Heart right ventricle (tissue), 16 donors: ENCODE measurements around the gene TMEM147. TPM values are rescaled to one million over a fixed set of nuclear protein-coding genes. Genes with fewer than 3 reads are reported as not detected.

Experiments used
- ATAC-seq, 8 donors: fragments of 200-7000 bp; cut with Tn5 transposase; one replicate each; pipeline ENCODE4 v1.9.1; 2020; ENCODE audit warnings: mild to moderate bottlenecking in 8 of 8, moderate library complexity in 8 of 8, moderate number of reproducible peaks in 1 of 8
- DNase-seq, 2 donors: peaks; one replicate each; pipeline ENCODE4 v3.0.0-alpha.2; 2020
- H3K27ac ChIP-seq, 10 donors: fragments of 200-600 bp; sonication (generic) in 2 of 10; one replicate each; pipeline versions ENCODE4 v1.5.0 to v1.8.0; 2020 to 2022; ENCODE audit warnings: mild to moderate bottlenecking in 3 of 10
- H3K27me3 ChIP-seq, 7 donors: fragments of 200-600 bp; one replicate each; pipeline ENCODE4 v1.8.0; 2021 to 2022; ENCODE audit warnings: mild to moderate bottlenecking in 2 of 7
- H3K36me3 ChIP-seq, 9 donors: fragments of 200-600 bp; sonication (generic) in 1 of 9; one replicate each; pipeline versions ENCODE4 v1.5.0 to v1.8.0; 2020 to 2022; ENCODE audit warnings: mild to moderate bottlenecking in 2 of 9
- H3K4me1 ChIP-seq, 9 donors: fragments of 200-600 bp; sonication (generic) in 1 of 9; one replicate each; pipeline versions ENCODE4 v1.5.0 to v1.8.0; 2020 to 2022; ENCODE audit warnings: mild to moderate bottlenecking in 4 of 9
- H3K4me3 ChIP-seq, 10 donors: fragments of 200-600 bp; sonication (generic) in 2 of 10; one replicate each; pipeline versions ENCODE4 v1.5.0 to v1.8.0; 2020 to 2022; ENCODE audit warnings: mild to moderate bottlenecking in 7 of 10, moderate library complexity in 2 of 10
- H3K9me3 ChIP-seq, 11 donors: fragments of 200-600 bp in 10 of 11; sonication (generic) in 2 of 11; one replicate each; pipeline versions ENCODE4 v1.5.0 to v1.8.0; 2013 to 2022; ENCODE audit warnings: mild to moderate bottlenecking in 2 of 11, control low read depth in 1 of 11, moderate library complexity in 1 of 11
- WGBS, 2 donors: extraction: QIAGEN DNeasy Blood & Tissue Kit; methylation state at CpG; one replicate each; pipeline ENCODE4 v1.1.7; 2013; ENCODE audit warnings: inconsistent platforms in 1 of 2; 5-methylcytosine and 5-hydroxymethylcytosine counted together
- intact Hi-C, 10 donors: fragments of 100-400 bp; cut with DNase I; formaldehyde crosslinking; loops; one replicate each; pipeline versions ENCODE4 v1.11.1 to v1.14.2; 2022
- polyA plus RNA-seq, 2 donors: library from polyadenylated mRNA; stranded (reverse); fragments of 200-250 nt; gene quantifications; one replicate each; pipeline ENCODE4 v1.2.3, GENCODE V29; 2013
- total RNA-seq, 10 donors: library from RNA; stranded (reverse); fragmentation: NEBNext Ultra II Directional in 3 of 10; extraction: Animal tissue kit (Norgen Biotek cat#: 25700) in 3 of 10; gene quantifications; one replicate each; pipeline versions ENCODE4 v1.2.1 to v1.2.4, GENCODE V29; 2021 to 2023
- TF ChIP-seq, protein P1 (sequence below), 9 donors: fragments of 200-600 bp; sonication (generic) in 2 of 9; IDR thresholded peaks; one replicate each; pipeline versions ENCODE4 v1.5.0 to v1.8.0; 2021 to 2022; ENCODE audit warnings: antibody characterized with exemption in 9 of 9, mild to moderate bottlenecking in 5 of 9, moderate library complexity in 1 of 9
- donor health status: Arrhythmogenic right ventricular cardiomyopathy.
- donor health status: ischemic (EF 13 %, LVEDD 7.1; RV severe dilation, severe dysfunction).
- donor health status: healthy with polysubstance abuse.
- donor health status: DM: no; HTN: yes; CAD: no.
- donor health status: DM: no; HTN: no; CAD: no.
- donor health status: ischemic (EF 25% LVEDD 6.9; RV normal size, moderate dysfunction).
- donor health status: ischemic (EF 25% LVEDD 5.7; RV mildly dilated, moderate dysfunction).
- donor health status: healthy.
- donor health status: DM: yes; HTN: yes; CAD: no.
- donor health status: Ischemic cardiomyopathy.
- donor health status: ischemic (EF 35%, LVEDD 5.7; RV mildly dilated, moderate dysfunction).
- donor health status: nonischemic (EF 11% LVEDD 7.7; RV severe dilation, severe dysfunction).
- donor health status: DM: yes; HTN: yes; CAD: no.
- donor health status: PGD.
- donor health status: ischemic (EF 29% LVEDD 5.4; RV normal size, mild dysfunction).
- donor health status: nonischemic (EF 23%, LVEDD 6.1; RV moderate dilation, normal function).

The TMEM147 gene
- total and polyA plus RNA-seq, 12 donors = 62.8 to 229 (median 80.4) TPM

DNA sequence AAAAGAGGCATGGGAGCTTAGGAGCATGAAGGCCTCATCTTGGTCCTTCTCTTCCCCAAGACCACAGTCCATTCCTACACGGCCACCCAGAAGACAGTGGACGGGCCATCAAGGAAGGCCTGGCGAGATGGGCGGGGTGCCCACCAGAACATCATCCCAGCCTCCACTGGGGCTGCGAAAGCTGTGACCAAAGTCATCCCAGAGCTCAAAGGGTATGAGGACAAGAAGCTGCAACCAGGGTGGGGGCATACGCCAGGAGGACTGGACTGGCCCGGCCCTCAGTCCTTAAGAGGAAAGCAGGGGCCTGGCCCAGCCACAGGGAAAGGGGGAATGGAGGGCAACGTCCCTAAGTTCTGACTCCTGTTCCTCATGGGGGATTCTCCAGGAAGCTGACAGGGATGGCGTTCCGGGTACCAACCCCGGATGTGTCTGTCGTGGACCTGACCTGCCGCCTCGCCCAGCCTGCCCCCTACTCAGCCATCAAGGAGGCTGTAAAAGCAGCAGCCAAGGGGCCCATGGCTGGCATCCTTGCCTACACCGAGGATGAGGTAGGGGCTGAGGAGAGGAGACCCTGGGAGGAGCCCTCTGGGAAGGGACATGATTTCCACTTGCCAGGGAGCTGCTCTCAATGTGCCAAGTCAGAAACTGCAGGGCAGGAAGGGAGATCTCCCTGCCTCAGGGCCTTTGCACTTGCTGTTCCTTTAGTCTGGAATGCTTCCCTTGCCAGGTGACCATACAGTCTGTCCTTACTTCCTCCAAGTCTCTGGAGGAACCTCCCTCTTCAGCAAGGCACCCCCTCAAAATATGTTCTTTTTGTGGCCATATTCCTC, 1.9 kb upstream of the TMEM147 start:
- Histone ChIP-seq H3K9me3 (no peaks in the 10 kb centered on the region), H3K36me3 (peaks cover 0 to 20% (median 0%) of the 10 kb centered on the region in 9 donors), H3K4me1 (peaks cover 0 to 24% (median 21%) of the 10 kb centered on the region in 9 donors), H3K27me3 (no peaks in the 10 kb centered on the region), H3K4me3 (no peak overlapping the region), H3K27ac (no peak overlapping the region)
- WGBS, 2 donors = 96 to 97% methylated on average over 15 of the region's 15 CpGs
- DNase-seq (no peak), ATAC-seq (no peak)
- intact Hi-C loops = loop anchor here in 5 of 10 donors (2.0 to 10.0 kb wide), 4 partner anchors 101 to 391 kb away; partner anchors contain the start of genes KMT2B (in 3 of the 5), COX6B1 (in 1 of the 5), ETV2 (in 1 of the 5) and LRFN3 (in 1 of the 5)
- TF ChIP-seq, protein P1, sequence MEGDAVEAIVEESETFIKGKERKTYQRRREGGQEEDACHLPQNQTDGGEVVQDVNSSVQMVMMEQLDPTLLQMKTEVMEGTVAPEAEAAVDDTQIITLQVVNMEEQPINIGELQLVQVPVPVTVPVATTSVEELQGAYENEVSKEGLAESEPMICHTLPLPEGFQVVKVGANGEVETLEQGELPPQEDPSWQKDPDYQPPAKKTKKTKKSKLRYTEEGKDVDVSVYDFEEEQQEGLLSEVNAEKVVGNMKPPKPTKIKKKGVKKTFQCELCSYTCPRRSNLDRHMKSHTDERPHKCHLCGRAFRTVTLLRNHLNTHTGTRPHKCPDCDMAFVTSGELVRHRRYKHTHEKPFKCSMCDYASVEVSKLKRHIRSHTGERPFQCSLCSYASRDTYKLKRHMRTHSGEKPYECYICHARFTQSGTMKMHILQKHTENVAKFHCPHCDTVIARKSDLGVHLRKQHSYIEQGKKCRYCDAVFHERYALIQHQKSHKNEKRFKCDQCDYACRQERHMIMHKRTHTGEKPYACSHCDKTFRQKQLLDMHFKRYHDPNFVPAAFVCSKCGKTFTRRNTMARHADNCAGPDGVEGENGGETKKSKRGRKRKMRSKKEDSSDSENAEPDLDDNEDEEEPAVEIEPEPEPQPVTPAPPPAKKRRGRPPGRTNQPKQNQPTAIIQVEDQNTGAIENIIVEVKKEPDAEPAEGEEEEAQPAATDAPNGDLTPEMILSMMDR (IDR thresholded peaks at IDR 0.05) = no peak

DNA sequence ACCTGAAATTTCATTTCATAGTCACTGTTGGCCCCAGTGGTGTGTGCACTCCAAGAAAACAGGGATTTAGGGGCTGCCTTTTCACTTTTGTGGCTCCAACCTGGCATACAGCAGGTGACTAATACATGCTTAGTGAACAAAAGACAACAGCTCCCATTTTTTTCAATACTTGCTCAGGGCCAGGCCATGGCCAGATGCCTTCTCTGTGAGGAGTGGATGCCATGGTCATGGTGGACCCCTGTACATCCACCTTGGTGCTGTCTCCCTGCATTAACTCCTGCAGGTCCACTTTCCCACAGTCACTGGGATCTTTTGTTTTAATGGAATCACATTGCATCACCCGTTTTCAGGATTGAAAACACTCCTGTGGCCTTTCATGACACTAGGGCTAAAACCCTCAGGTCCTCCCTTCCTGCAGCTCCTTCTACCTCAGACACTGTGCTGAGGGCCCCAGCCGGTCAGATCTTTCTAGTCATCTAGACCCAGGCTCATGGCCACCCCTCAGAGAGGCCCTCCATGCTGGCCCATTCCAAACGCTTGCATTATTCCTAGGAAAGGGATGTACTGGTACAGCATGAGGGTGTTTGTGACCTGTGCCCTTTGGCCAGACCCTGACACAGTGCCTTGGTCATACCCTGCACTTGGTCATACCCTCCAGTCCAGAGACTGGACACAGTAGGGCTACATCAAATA, 1.2 kb upstream of the TMEM147 start:
- Histone ChIP-seq H3K36me3 (peaks cover 0 to 20% (median 0%) of the 10 kb centered on the region in 9 donors), H3K27ac (peak overlapping the region in 5 of 10 donors; percentile 80 to 94 (median 83)), H3K4me3 (peak overlapping the region in 9 of 10 donors; percentile 75 to 97 (median 90)), H3K27me3 (no peaks in the 10 kb centered on the region), H3K9me3 (no peaks in the 10 kb centered on the region), H3K4me1 (peaks cover 0 to 24% (median 21%) of the 10 kb centered on the region in 9 donors)
- DNase-seq (no peak), ATAC-seq (no peak)
- 81 to 89% methylated on average over 3 of the region's 3 CpGs for WGBS, 2 donors
- intact Hi-C loops = loop anchor here in 5 of 10 donors (2.0 to 10.0 kb wide), 4 partner anchors 101 to 391 kb away; partner anchors contain the start of genes KMT2B (in 3 of the 5), COX6B1 (in 1 of the 5), ETV2 (in 1 of the 5) and LRFN3 (in 1 of the 5)
- TF ChIP-seq, protein P1 (IDR thresholded peaks at IDR 0.05) = no peak

DNA sequence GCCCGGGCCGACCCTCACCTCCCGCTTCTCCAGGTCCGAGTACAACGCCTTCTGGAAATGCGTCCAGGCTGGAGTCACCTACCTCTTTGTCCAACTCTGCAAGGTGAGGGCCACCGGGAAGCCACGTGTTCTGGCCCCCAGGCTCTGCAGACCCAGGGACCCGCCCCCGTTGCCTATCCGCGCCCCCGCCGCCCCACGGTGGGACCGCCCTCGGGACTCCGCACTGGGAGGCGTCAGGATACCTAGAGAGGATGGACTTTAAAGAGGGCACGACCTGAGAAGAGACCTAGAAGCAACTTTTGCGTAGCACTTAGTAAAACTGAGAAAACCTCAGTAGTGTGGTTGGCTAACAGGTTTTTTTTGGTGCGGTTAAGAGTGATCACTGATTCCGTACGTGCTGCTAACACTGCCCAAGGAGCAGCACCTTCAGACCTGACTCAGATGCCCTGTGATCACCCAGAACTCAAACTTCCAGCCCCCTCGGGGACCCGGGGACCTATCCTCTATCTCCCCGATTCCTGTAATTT, 492 bp downstream of the TMEM147 start:
- TF ChIP-seq, protein P1 (IDR thresholded peaks at IDR 0.05) = no peak
- peak overlapping the region in 9 of 10 donors; percentile 61 to 94 (median 83) for H3K27ac ChIP-seq
- DNase-seq = peak; percentile 31 to 34
- ATAC-seq = peak; percentile 12 to 48 (median 34)
- H3K4me1 ChIP-seq = peaks cover 0 to 24% (median 21%) of the 10 kb centered on the region in 9 donors
- H3K9me3 ChIP-seq = no peaks in the 10 kb centered on the region
- 3 to 6% methylated on average over 27 of the region's 27 CpGs for WGBS, 2 donors
- intact Hi-C loops = loop anchor here in 7 of 10 donors (2.0 to 10.0 kb wide), 7 partner anchors 66 to 389 kb away; partner anchors contain the start of genes KMT2B (in 4 of the 7), ETV2 (in 3 of the 7), COX6B1 (in 1 of the 7) and HAUS5 (in 1 of the 7)
- H3K4me3 ChIP-seq = peak overlapping the region; percentile 53 to 97 (median 88)
- H3K36me3 ChIP-seq = peaks cover 0 to 20% (median 0%) of the 10 kb centered on the region in 9 donors
- H3K27me3 ChIP-seq = no peaks in the 10 kb centered on the region
